HEK293 (cell line): ENCODE measurements around the gene PPDPF.

Source experiments
- SP2 ChIP-seq: fragments of 450-650 bp; formaldehyde crosslinking; IDR thresholded peaks from 2 replicates; pipeline ENCODE4 v1.5.1; 2016; ENCODE audit warnings: missing biosample characterization, missing genetic modification characterization
- TF ChIP-seq, protein P1 (sequence below): fragments of 450-650 bp; formaldehyde crosslinking; IDR thresholded peaks from 2 replicates; pipeline ENCODE4 v1.5.1; 2016; ENCODE audit warnings: missing biosample characterization, missing genetic modification characterization
- TF ChIP-seq, protein P2 (sequence below): fragments of 450-650 bp; formaldehyde crosslinking; IDR thresholded peaks from 2 replicates; pipeline ENCODE4 v1.5.1; 2016; ENCODE audit warnings: missing biosample characterization, missing genetic modification characterization

DNA sequence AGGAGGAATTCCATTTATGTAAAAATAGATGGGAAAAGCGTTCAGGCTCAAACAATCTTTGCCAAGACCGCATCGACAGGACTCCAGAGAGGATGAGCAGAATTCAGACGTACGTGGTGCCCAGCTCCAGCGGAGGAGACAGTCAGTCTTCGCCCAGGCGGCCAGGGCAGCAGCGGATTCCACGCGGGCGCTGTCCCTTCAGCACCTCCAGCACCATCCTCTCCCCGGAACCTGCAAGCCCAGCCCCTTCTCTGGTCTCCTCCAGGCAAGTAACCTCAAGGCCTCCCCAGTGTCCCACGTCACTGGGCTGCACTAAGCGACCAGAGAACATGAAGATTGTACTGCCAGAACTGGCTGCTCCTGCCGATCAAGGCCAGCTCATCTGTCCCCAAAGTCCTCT is 45.4 kb upstream of the PPDPF start:
- TF ChIP-seq, protein P1, sequence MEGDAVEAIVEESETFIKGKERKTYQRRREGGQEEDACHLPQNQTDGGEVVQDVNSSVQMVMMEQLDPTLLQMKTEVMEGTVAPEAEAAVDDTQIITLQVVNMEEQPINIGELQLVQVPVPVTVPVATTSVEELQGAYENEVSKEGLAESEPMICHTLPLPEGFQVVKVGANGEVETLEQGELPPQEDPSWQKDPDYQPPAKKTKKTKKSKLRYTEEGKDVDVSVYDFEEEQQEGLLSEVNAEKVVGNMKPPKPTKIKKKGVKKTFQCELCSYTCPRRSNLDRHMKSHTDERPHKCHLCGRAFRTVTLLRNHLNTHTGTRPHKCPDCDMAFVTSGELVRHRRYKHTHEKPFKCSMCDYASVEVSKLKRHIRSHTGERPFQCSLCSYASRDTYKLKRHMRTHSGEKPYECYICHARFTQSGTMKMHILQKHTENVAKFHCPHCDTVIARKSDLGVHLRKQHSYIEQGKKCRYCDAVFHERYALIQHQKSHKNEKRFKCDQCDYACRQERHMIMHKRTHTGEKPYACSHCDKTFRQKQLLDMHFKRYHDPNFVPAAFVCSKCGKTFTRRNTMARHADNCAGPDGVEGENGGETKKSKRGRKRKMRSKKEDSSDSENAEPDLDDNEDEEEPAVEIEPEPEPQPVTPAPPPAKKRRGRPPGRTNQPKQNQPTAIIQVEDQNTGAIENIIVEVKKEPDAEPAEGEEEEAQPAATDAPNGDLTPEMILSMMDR: no peak
- TF ChIP-seq SP2 (tag by site-specific recombination): no peak
- TF ChIP-seq, protein P2, sequence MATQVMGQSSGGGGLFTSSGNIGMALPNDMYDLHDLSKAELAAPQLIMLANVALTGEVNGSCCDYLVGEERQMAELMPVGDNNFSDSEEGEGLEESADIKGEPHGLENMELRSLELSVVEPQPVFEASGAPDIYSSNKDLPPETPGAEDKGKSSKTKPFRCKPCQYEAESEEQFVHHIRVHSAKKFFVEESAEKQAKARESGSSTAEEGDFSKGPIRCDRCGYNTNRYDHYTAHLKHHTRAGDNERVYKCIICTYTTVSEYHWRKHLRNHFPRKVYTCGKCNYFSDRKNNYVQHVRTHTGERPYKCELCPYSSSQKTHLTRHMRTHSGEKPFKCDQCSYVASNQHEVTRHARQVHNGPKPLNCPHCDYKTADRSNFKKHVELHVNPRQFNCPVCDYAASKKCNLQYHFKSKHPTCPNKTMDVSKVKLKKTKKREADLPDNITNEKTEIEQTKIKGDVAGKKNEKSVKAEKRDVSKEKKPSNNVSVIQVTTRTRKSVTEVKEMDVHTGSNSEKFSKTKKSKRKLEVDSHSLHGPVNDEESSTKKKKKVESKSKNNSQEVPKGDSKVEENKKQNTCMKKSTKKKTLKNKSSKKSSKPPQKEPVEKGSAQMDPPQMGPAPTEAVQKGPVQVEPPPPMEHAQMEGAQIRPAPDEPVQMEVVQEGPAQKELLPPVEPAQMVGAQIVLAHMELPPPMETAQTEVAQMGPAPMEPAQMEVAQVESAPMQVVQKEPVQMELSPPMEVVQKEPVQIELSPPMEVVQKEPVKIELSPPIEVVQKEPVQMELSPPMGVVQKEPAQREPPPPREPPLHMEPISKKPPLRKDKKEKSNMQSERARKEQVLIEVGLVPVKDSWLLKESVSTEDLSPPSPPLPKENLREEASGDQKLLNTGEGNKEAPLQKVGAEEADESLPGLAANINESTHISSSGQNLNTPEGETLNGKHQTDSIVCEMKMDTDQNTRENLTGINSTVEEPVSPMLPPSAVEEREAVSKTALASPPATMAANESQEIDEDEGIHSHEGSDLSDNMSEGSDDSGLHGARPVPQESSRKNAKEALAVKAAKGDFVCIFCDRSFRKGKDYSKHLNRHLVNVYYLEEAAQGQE (tag by site-specific recombination): peak; percentile 95
